Caco-2 (cell line): ENCODE measurements around the gene CALU. TPM values are rescaled to one million over a fixed set of nuclear protein-coding genes. Genes with fewer than 3 reads are reported as not detected.

Experiments used
- BruUV-seq: library from RNA; stranded (reverse); fragments of 400-500 nt; replicated peaks from 2 replicates; lab custom pipeline; 2021; lab: Mats Ljungman, UMichigan
- CTCF ChIA-PET: fragments of 300-600 bp; sonication (Branson Sonifier 250); formaldehyde crosslinking; loops from one replicate; lab custom pipeline; 2022; ENCODE audit warnings: antibody characterized with exemption; lab: Charles Lee
- POLR2A ChIA-PET: fragments of 300-600 bp; sonication (Branson Sonifier 250); formaldehyde crosslinking; loops from one replicate; lab custom pipeline; 2022; ENCODE audit warnings: antibody characterized with exemption; lab: Charles Lee
- DNase-seq, 2 experiments: peaks; one replicate each; pipeline versions ENCODE4 v3.0.0 to v3.0.0-alpha.2; 2020 to 2022
- H3K27me3 ChIP-seq: replicated peaks from 2 replicates; pipeline ENCODE4 v1.6.0; 2011; ENCODE audit warnings: low read length; ENCODE audit not compliant: control insufficient read depth, insufficient read depth
- H3K36me3 ChIP-seq: 2 replicates; pipeline ENCODE4 v1.5.1; 2011; ENCODE audit warnings: low read length; ENCODE audit not compliant: control insufficient read depth, insufficient read depth
- H3K4me1 ChIP-seq: fragments of 250-450 bp; sonication (Bioruptor Pico); 2 replicates; pipeline ENCODE4 v1.5.1; 2020; ENCODE audit warnings: mild to moderate bottlenecking
- H3K4me3 ChIP-seq: 2 replicates; pipeline ENCODE4 v1.5.1; 2011; ENCODE audit warnings: low read depth, mild to moderate bottlenecking, control low read depth, low read length
- H3K9me3 ChIP-seq: fragments of 250-450 bp; sonication (Bioruptor Pico); 2 replicates; pipeline ENCODE4 v1.5.1; 2020; ENCODE audit warnings: mild to moderate bottlenecking, moderate library complexity
- H3K27ac Mint-ChIP-seq: one replicate; pipeline ENCODE4 v1.8.0; 2022; ENCODE audit warnings: mixed read lengths; ENCODE audit not compliant: unreplicated experiment
- H3K27me3 Mint-ChIP-seq: one replicate; pipeline ENCODE4 v1.8.0; 2022; ENCODE audit warnings: mixed read lengths; ENCODE audit not compliant: insufficient read depth, unreplicated experiment
- H3K36me3 Mint-ChIP-seq: one replicate; pipeline ENCODE4 v1.8.0; 2022; ENCODE audit warnings: mild to moderate bottlenecking, mixed read lengths; ENCODE audit not compliant: insufficient read depth, unreplicated experiment
- H3K4me1 Mint-ChIP-seq: one replicate; pipeline ENCODE4 v1.8.0; 2022; ENCODE audit warnings: low read depth, mixed read lengths; ENCODE audit not compliant: unreplicated experiment
- H3K4me3 Mint-ChIP-seq: one replicate; pipeline ENCODE4 v1.8.0; 2022; ENCODE audit warnings: mild to moderate bottlenecking, moderate library complexity, mixed read lengths; ENCODE audit not compliant: unreplicated experiment
- H3K9me3 Mint-ChIP-seq: one replicate; pipeline ENCODE4 v1.8.0; 2022; ENCODE audit warnings: mixed read lengths; ENCODE audit not compliant: unreplicated experiment
- CTCF ChIP-seq, 2 experiments: fragments of 200-600 bp in 1 of 2; IDR thresholded peaks; 1 replicate in 1 of 2; 2 replicates in 1 of 2; pipeline versions ENCODE4 v1.5.1 to v1.8.0; 2011 to 2022; ENCODE audit warnings: antibody characterized with exemption in 1 of 2, control low read depth in 1 of 2, inconsistent platforms in 1 of 2, low read depth in 1 of 2, low read length in 1 of 2, mild to moderate bottlenecking in 1 of 2, moderate library complexity in 1 of 2; ENCODE audit not compliant: insufficient read depth in 1 of 2, severe bottlenecking in 1 of 2, unreplicated experiment in 1 of 2
- intact Hi-C: fragments of 100-400 bp; cut with micrococcal nuclease; formaldehyde crosslinking; loops from one replicate; pipeline ENCODE4 v1.10.0; 2022; ENCODE audit not compliant: unreplicated experiment
- total RNA-seq: library from RNA; stranded (reverse); gene quantifications from 2 replicates; pipeline ENCODE4 v1.2.3, GENCODE V29; 2022

The CALU gene
- total RNA-seq, 1 experiment from 2014 or later, result 184 TPM

DNA sequence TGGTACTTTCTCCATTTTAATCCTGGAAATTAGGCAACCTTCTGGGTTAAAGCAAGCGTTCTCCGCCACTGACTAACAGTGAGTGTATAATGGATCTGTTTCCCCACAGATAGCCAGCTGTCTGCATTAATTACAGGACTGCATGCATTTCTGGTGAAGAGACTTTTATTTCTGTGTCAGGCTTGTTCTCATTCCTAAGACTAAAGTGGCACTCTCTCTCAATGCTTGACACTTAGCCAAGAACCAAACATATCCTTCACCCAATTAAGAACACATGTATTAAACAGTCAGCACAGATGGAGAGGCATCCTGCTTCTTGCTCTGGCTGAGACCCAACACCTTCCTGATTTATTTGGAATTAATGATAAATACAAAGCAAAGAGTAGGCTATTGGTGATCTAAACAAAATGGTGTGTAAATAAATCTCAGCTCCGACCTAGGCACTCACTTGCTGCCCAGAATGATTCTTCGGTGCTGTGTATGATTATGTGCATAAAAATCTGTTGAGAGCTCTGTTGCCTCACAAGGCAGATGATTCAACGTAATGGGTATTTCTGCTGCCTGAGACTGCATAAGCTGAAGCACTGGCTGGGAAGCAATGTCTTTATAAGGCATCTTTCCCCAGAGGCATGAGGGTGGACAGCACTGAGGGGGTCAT is 16.8 kb downstream of the CALU start:
- TF ChIP-seq CTCF (IDR thresholded peaks at IDR 0.05; ENCODE audit: insufficient read depth in 1 of 2, low read depth in 1 of 2, low read length in 1 of 2, severe bottlenecking in 1 of 2, unreplicated experiment in 1 of 2), result no peak
- CTCF ChIA-PET, result no interaction called here
- Histone ChIP-seq H3K27me3 (no peaks in the 10 kb centered on the region), H3K36me3 (peaks cover 1% of the 10 kb centered on the region; the same call in 1 of the 2 replicates), H3K4me1 (no peaks in the 10 kb centered on the region), H3K4me3 (no peak overlapping the region), H3K9me3 (no peaks in the 10 kb centered on the region)
- POLR2A ChIA-PET, result no interaction called here
- no TSS peak for BruUV-seq
- intact Hi-C loops, result no loop called here
- no peaks in the 10 kb centered on the region for H3K27me3 Mint-ChIP-seq
- H3K27ac Mint-ChIP-seq, result no peak overlapping the region
- H3K9me3 Mint-ChIP-seq, result no peaks in the 10 kb centered on the region
- DNase-seq, result no peak
- H3K4me1 Mint-ChIP-seq, result no peaks in the 10 kb centered on the region
- H3K4me3 Mint-ChIP-seq, result no peak overlapping the region
- H3K36me3 Mint-ChIP-seq, result peaks cover 87% of the 10 kb centered on the region

DNA sequence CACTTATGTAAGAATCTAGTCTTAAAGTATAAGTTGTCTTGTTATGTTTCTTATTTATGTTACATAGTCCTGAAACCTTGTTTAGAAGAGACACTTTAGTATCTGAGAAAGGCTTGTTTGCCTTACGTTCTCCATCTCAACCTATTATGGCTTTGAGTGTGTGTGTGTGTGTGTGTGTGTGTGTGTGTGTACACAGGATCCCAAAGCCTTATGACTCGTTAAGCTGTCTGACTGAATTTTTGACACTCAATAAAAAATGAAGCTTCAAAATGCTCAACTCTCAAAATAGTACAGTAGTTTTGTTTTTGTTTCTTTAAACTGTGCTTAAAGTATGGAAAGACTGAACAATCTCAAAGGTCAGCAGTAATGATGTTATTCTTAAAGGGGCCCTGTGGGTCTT is 18.0 kb downstream of the CALU start:
- H3K27me3 ChIP-seq, result no peaks in the 10 kb centered on the region
- no peak overlapping the region for H3K27ac Mint-ChIP-seq
- H3K27me3 Mint-ChIP-seq, result no peaks in the 10 kb centered on the region
- POLR2A ChIA-PET, result no interaction called here
- no peaks in the 10 kb centered on the region for H3K9me3 ChIP-seq
- intact Hi-C loops, result no loop called here
- H3K4me1 Mint-ChIP-seq, result no peaks in the 10 kb centered on the region
- DNase-seq, result no peak
- CTCF ChIA-PET, result no interaction called here
- peaks cover 1% of the 10 kb centered on the region; the same call in 1 of the 2 replicates for H3K36me3 ChIP-seq
- BruUV-seq, result no TSS peak
- H3K4me3 Mint-ChIP-seq, result no peak overlapping the region
- H3K4me1 ChIP-seq, result no peaks in the 10 kb centered on the region
- TF ChIP-seq CTCF (IDR thresholded peaks at IDR 0.05; ENCODE audit: insufficient read depth in 1 of 2, low read depth in 1 of 2, low read length in 1 of 2, severe bottlenecking in 1 of 2, unreplicated experiment in 1 of 2), result no peak
- peaks cover 95% of the 10 kb centered on the region for H3K36me3 Mint-ChIP-seq
- H3K9me3 Mint-ChIP-seq, result no peaks in the 10 kb centered on the region
- no peak overlapping the region for H3K4me3 ChIP-seq

DNA sequence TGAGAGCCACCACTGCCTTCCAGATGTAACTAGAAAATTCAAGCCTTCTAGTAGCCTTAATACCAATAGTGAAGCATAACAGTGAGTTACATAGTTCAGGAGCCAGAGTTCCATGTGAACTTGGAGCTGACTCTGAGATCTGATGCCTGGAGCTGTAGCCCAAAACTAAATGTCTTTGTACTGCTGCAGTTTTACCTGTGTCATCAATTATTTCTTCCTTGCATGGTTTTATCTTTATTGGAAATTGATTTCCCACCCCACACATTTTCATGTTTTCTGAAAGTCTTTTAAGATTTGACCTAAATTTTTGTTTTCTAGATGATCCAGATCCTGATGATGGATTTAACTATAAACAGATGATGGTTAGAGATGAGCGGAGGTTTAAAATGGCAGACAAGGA is 19.4 kb downstream of the CALU start:
- Mint-ChIP-seq H3K36me3 (peaks cover 87% of the 10 kb centered on the region), H3K27ac (no peak overlapping the region), H3K27me3 (no peaks in the 10 kb centered on the region), H3K9me3 (no peaks in the 10 kb centered on the region), H3K4me1 (no peaks in the 10 kb centered on the region), H3K4me3 (no peak overlapping the region)
- no peaks in the 10 kb centered on the region for H3K4me1 ChIP-seq
- peaks cover 1% of the 10 kb centered on the region; the same call in 1 of the 2 replicates for H3K36me3 ChIP-seq
- no peak for DNase-seq
- no peaks in the 10 kb centered on the region for H3K27me3 ChIP-seq
- intact Hi-C loops, result no loop called here
- no peak overlapping the region for H3K4me3 ChIP-seq
- ChIA-PET POLR2A (no interaction called here), CTCF (interaction anchor here (0.5 kb wide), 1 partner anchor 80 kb away, joined by 4 read pairs; no protein-coding TSS in a partner anchor)
- BruUV-seq, result no TSS peak
- TF ChIP-seq CTCF (IDR thresholded peaks at IDR 0.05; ENCODE audit: insufficient read depth in 1 of 2, low read depth in 1 of 2, low read length in 1 of 2, severe bottlenecking in 1 of 2, unreplicated experiment in 1 of 2), result no peak
- no peaks in the 10 kb centered on the region for H3K9me3 ChIP-seq
